ENCODE results near the gene SLC6A18.

GRCh38 chr5:1235379-1235778 is 10.2 kb downstream of the SLC6A18 start:
- no peak for TF ChIP-seq MAFK (conservative IDR thresholded peaks at IDR 0.05 in 1 of 2, IDR thresholded peaks at IDR 0.05 in 1 of 2; ENCODE audit: low read length in 2 of 2)
- no peak for TF ChIP-seq USF2 (IDR thresholded peaks at IDR 0.05; ENCODE audit: low read depth, low read length)
- no peak for TF ChIP-seq USF2 (CRISPR knock-in tag; IDR thresholded peaks at IDR 0.05; ENCODE audit: borderline replicate concordance)
- TF ChIP-seq EZH2 (conservative IDR thresholded peaks at IDR 0.05; ENCODE audit: low read depth, low read length): no peak
- TF ChIP-seq KDM5B (CRISPR knock-in tag; IDR thresholded peaks at IDR 0.05; ENCODE audit: borderline replicate concordance): no peak
- TF ChIP-seq HIVEP1 (CRISPR knock-in tag; IDR thresholded peaks at IDR 0.05): no peak
- TF ChIP-seq LBX2 (CRISPR knock-in tag; IDR thresholded peaks at IDR 0.05; ENCODE audit: borderline replicate concordance): no peak

Measured in HepG2 (cell line).